ENCODE data around the gene ZNF804A.

ZNF804A gene

DNA sequence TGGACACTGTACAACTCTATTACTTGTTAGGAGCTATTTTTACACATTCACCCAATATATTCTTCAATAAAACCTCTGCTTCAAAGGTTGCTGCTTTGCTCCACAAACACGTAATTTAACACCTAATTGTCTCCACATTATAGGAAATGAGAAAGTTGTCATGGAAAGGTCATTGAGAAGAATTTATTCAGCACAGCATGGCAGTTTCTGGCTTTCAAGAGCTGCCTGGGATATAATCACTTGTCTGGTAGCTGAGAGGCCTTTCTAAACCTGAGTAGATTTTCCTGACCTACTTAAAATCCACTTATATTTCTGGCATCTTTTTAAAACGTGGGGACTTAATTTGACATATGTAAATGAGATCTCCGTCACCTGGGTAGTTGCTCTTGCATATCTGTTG lies 216.1 kb downstream of the ZNF804A start:
- no peaks in the 10 kb centered on the region for H3K36me3 ChIP-seq (ENCODE audit: insufficient read depth, low read length)
- H3K9ac ChIP-seq (ENCODE audit: low read depth, low read length), result no peak overlapping the region
- no peak overlapping the region for H2AFZ ChIP-seq (ENCODE audit: low read depth, low read length)
- no peaks in the 10 kb centered on the region for H4K20me1 ChIP-seq (ENCODE audit: insufficient read depth, low read length)
- no peak overlapping the region for H3K27ac ChIP-seq (ENCODE audit: low read length)
- H3K9me3 ChIP-seq (ENCODE audit: insufficient read depth, low read length, severe bottlenecking), result no peaks in the 10 kb centered on the region
- no peak for ATAC-seq (ENCODE audit: insufficient read depth, low read depth)
- H3K27me3 ChIP-seq (ENCODE audit: insufficient read depth, low read length, poor library complexity), result no peaks in the 10 kb centered on the region
- H3K79me2 ChIP-seq (ENCODE audit: insufficient read depth, low read length), result no peaks in the 10 kb centered on the region
- H3K4me3 ChIP-seq (ENCODE audit: low read depth in 1 of 2, low read length in 2 of 2), result no peak overlapping the region
- H3K4me2 ChIP-seq (ENCODE audit: insufficient read depth, low read length), result no peak overlapping the region
- no peak for DNase-seq
- TF ChIP-seq, protein P1, sequence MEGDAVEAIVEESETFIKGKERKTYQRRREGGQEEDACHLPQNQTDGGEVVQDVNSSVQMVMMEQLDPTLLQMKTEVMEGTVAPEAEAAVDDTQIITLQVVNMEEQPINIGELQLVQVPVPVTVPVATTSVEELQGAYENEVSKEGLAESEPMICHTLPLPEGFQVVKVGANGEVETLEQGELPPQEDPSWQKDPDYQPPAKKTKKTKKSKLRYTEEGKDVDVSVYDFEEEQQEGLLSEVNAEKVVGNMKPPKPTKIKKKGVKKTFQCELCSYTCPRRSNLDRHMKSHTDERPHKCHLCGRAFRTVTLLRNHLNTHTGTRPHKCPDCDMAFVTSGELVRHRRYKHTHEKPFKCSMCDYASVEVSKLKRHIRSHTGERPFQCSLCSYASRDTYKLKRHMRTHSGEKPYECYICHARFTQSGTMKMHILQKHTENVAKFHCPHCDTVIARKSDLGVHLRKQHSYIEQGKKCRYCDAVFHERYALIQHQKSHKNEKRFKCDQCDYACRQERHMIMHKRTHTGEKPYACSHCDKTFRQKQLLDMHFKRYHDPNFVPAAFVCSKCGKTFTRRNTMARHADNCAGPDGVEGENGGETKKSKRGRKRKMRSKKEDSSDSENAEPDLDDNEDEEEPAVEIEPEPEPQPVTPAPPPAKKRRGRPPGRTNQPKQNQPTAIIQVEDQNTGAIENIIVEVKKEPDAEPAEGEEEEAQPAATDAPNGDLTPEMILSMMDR (IDR thresholded peaks at IDR 0.05; ENCODE audit: borderline replicate concordance, extremely low read depth, low read length, poor library complexity, severe bottlenecking), result no peak
- TF ChIP-seq EZH2 (IDR thresholded peaks at IDR 0.05; ENCODE audit: borderline replicate concordance, low read depth, low read length, severe bottlenecking), result no peak
- no peaks in the 10 kb centered on the region for H3K4me1 ChIP-seq (ENCODE audit: insufficient read depth, low read length)

DNA sequence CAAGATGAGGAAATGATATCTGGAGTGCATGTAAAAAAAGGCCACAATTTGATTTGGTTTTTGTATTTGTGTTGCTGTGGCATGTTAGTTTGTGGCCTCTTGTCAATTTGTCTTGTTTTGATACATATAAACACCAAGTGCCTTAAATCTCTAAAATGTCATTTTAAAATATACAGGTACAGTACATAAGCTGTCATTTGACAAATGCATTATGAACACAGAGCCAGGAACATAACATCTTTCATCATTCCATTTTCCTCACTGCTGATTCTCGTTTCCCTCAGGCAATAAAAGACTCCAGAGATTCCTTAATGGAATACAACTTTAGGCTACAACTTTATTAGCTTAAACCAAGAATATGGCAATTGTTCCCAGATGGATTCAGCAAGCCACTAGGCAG lies 217.5 kb downstream of the ZNF804A start:
- H3K9me3 ChIP-seq (ENCODE audit: insufficient read depth, low read length, severe bottlenecking), result no peaks in the 10 kb centered on the region

DNA sequence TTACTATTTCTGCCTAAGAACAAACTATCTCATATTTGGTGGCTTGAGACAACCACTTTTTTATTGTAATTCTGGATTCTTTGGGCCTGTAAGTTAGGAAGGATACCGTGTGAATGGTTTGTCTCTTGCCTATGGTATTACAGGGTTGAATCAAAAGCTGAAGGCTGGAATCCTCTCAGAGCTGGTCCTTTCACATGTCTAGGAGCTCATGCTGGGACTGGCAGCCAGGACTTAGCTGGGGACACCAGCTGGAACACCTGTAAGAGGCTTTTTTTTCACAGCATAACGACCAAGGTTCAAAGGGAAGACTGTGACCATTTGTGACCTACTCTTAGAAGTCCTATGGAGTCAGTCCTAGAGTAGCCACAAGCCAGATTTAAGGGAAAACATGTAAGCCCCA lies 226.3 kb downstream of the ZNF804A start:
- Histone ChIP-seq H3K27me3 (ENCODE audit: insufficient read depth, low read length, poor library complexity) (no peaks in the 10 kb centered on the region), H3K4me1 (ENCODE audit: insufficient read depth, low read length) (no peaks in the 10 kb centered on the region), H4K20me1 (ENCODE audit: insufficient read depth, low read length) (no peaks in the 10 kb centered on the region), H3K4me2 (ENCODE audit: insufficient read depth, low read length) (no peak overlapping the region), H3K36me3 (ENCODE audit: insufficient read depth, low read length) (no peaks in the 10 kb centered on the region), H3K4me3 (ENCODE audit: low read depth in 1 of 2, low read length in 2 of 2) (no peak overlapping the region), H3K27ac (ENCODE audit: low read length) (no peak overlapping the region), H3K79me2 (ENCODE audit: insufficient read depth, low read length) (no peaks in the 10 kb centered on the region), H3K9ac (ENCODE audit: low read depth, low read length) (no peak overlapping the region), H2AFZ (ENCODE audit: low read depth, low read length) (no peak overlapping the region), H3K9me3 (ENCODE audit: insufficient read depth, low read length, severe bottlenecking) (no peaks in the 10 kb centered on the region)
- DNase-seq (no peak), ATAC-seq (ENCODE audit: insufficient read depth, low read depth) (no peak)
- no peak for TF ChIP-seq EZH2 (IDR thresholded peaks at IDR 0.05; ENCODE audit: borderline replicate concordance, low read depth, low read length, severe bottlenecking)
- TF ChIP-seq, protein P1 (IDR thresholded peaks at IDR 0.05; ENCODE audit: borderline replicate concordance, extremely low read depth, low read length, poor library complexity, severe bottlenecking), result no peak

More for the DNA sequence above, 217.5 kb downstream of the ZNF804A start:
- H3K4me1 ChIP-seq (ENCODE audit: insufficient read depth, low read length), result no peaks in the 10 kb centered on the region
- no peak for DNase-seq
- ATAC-seq (ENCODE audit: insufficient read depth, low read depth), result no peak
- no peaks in the 10 kb centered on the region for H3K27me3 ChIP-seq (ENCODE audit: insufficient read depth, low read length, poor library complexity)
- no peaks in the 10 kb centered on the region for H3K79me2 ChIP-seq (ENCODE audit: insufficient read depth, low read length)
- H3K4me2 ChIP-seq (ENCODE audit: insufficient read depth, low read length), result no peak overlapping the region
- no peak overlapping the region for H3K27ac ChIP-seq (ENCODE audit: low read length)
- H2AFZ ChIP-seq (ENCODE audit: low read depth, low read length), result no peak overlapping the region
- H4K20me1 ChIP-seq (ENCODE audit: insufficient read depth, low read length), result no peaks in the 10 kb centered on the region
- H3K9ac ChIP-seq (ENCODE audit: low read depth, low read length), result no peak overlapping the region
- H3K36me3 ChIP-seq (ENCODE audit: insufficient read depth, low read length), result no peaks in the 10 kb centered on the region
- H3K4me3 ChIP-seq (ENCODE audit: low read depth in 1 of 2, low read length in 2 of 2), result no peak overlapping the region
- TF ChIP-seq, protein P1 (IDR thresholded peaks at IDR 0.05; ENCODE audit: borderline replicate concordance, extremely low read depth, low read length, poor library complexity, severe bottlenecking), result no peak
- TF ChIP-seq EZH2 (IDR thresholded peaks at IDR 0.05; ENCODE audit: borderline replicate concordance, low read depth, low read length, severe bottlenecking), result no peak

DNA sequence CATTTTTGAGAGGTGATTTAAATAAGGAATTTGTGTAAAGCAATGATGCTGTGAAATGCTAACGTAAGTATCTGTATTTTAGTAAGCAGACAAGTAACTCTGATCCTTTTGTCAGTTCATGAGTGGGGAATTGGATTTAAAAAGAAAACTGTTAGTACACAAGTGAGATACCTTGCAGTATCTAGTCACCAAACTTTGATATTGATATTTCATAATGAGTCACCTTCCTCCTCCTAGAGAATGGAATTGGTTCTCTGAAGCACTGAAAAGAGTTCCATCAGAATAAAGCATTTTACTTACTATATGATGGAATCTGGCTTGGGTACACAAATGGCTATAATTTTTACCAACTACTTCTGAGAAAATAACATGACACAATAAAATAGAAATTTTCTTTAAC lies 232.2 kb downstream of the ZNF804A start:
- Histone ChIP-seq H3K27me3 (ENCODE audit: insufficient read depth, low read length, poor library complexity) (no peaks in the 10 kb centered on the region), H3K4me2 (ENCODE audit: insufficient read depth, low read length) (no peak overlapping the region), H3K9me3 (ENCODE audit: insufficient read depth, low read length, severe bottlenecking) (no peaks in the 10 kb centered on the region), H4K20me1 (ENCODE audit: insufficient read depth, low read length) (no peaks in the 10 kb centered on the region), H3K9ac (ENCODE audit: low read depth, low read length) (no peak overlapping the region), H3K4me3 (ENCODE audit: low read depth in 1 of 2, low read length in 2 of 2) (no peak overlapping the region), H2AFZ (ENCODE audit: low read depth, low read length) (no peak overlapping the region), H3K36me3 (ENCODE audit: insufficient read depth, low read length) (no peaks in the 10 kb centered on the region), H3K79me2 (ENCODE audit: insufficient read depth, low read length) (no peaks in the 10 kb centered on the region), H3K4me1 (ENCODE audit: insufficient read depth, low read length) (no peaks in the 10 kb centered on the region), H3K27ac (ENCODE audit: low read length) (no peak overlapping the region)
- TF ChIP-seq EZH2 (IDR thresholded peaks at IDR 0.05; ENCODE audit: borderline replicate concordance, low read depth, low read length, severe bottlenecking), result no peak
- TF ChIP-seq, protein P1 (IDR thresholded peaks at IDR 0.05; ENCODE audit: borderline replicate concordance, extremely low read depth, low read length, poor library complexity, severe bottlenecking), result no peak
- DNase-seq (no peak), ATAC-seq (ENCODE audit: insufficient read depth, low read depth) (no peak)
